ENCODE results near the gene MUTYH. TPM values are rescaled to one million over a fixed set of nuclear protein-coding genes. Genes with fewer than 3 reads are reported as not detected.
A peak's percentile ranks its signal among the peaks of the same experiment; 100 is the strongest.

Gene MUTYH
- total and polyA plus RNA-seq, 9 of the 15 experiments (the other 6 are each of a cell fraction or from before 2014, with no cell fraction given), result 3.4 to 53.5 (median 29.0) TPM

GRCh38 chr1:45325851-45326506, 14.3 kb downstream of the MUTYH start:
- no peaks in the 10 kb centered on the region for H3K27me3 ChIP-seq (ENCODE audit: control insufficient read depth in 2 of 2, insufficient read depth in 2 of 2, low read length in 2 of 2)
- DNase-seq (ENCODE audit: extremely low read depth in 1 of 4, low spot score in 3 of 4) (peak in 2 of 4 experiments; percentile 23 to 32), FAIRE-seq (no peak), ATAC-seq (no peak; the same call in 2 of the 3 replicates)
- no peaks in the 10 kb centered on the region for H4K20me1 ChIP-seq (replicated peaks; ENCODE audit: control insufficient read depth, insufficient read depth, low read length)
- peaks cover 6 to 31% of the 10 kb centered on the region in 2 experiments; a peak in 3 of 5 replicates for H3K4me1 ChIP-seq (replicated peaks in 1 of 2; ENCODE audit: control insufficient read depth in 2 of 2, insufficient read depth in 2 of 2, low read length in 2 of 2)
- no peak overlapping the region for H3K9ac ChIP-seq (ENCODE audit: insufficient read depth in 1 of 2, low read depth in 2 of 2, low read length in 2 of 2)
- peaks cover 12% of the 10 kb centered on the region; the same call in 2 of the 3 replicates for H3K36me3 ChIP-seq (ENCODE audit: control insufficient read depth, insufficient read depth, low read length)
- no peaks in the 10 kb centered on the region for H3K79me2 ChIP-seq (ENCODE audit: control insufficient read depth, insufficient read depth, low read length)
- CTCF ChIA-PET (ENCODE audit: low intra/inter-chr PET ratio), result no interaction called here
- POLR2A ChIA-PET, result interaction anchor here (0.6 to 3.3 kb wide), 6 partner anchors 11 to 605 kb away, joined by 3 to 22 read pairs (median 4); partner anchors contain the start of genes MUTYH and TOE1
- in situ Hi-C loops (cut with MboI) (no loop called here), intact Hi-C loops (cut with micrococcal nuclease) (no loop called here)
- no TSS peak for BruUV-seq (replicated peaks)
- no peak overlapping the region for H3K27ac ChIP-seq (ENCODE audit: extremely low read depth, low read depth, low read length)
- H3K4me2 ChIP-seq (ENCODE audit: insufficient read depth, low read length), result no peak overlapping the region
- no peak overlapping the region for H3K4me3 ChIP-seq
- H3K9me1 ChIP-seq (ENCODE audit: control insufficient read depth, insufficient read depth, low read length), result peaks cover 3% of the 10 kb centered on the region
- H3K9me3 ChIP-seq (replicated peaks; ENCODE audit: control insufficient read depth, insufficient read depth, low read depth, low read length), result no peaks in the 10 kb centered on the region
- TF ChIP-seq LEF1 (IDR thresholded peaks at IDR 0.05) (no peak), ZNF121 (CRISPR knock-in tag; conservative IDR thresholded peaks at IDR 0.05) (0 out of 2 replicates have a peak, but pooled peaks have one; percentile 37), NELFE (IDR thresholded peaks at IDR 0.05; ENCODE audit: insufficient read depth, insufficient read length) (no peak), CBX2 (IDR thresholded peaks at IDR 0.05; ENCODE audit: insufficient read depth, low read length, poor library complexity, severe bottlenecking) (no peak), CEBPG (CRISPR knock-in tag; IDR thresholded peaks at IDR 0.05) (no peak), CEBPG (tag; conservative IDR thresholded peaks at IDR 0.05 in 1 of 2, IDR thresholded peaks at IDR 0.05 in 1 of 2) (peak; percentile 28 to 44; a peak in 1 of 4 replicates), CEBPB (tag; IDR thresholded peaks at IDR 0.05) (peak; percentile 53), SMAD1 (IDR thresholded peaks at IDR 0.05; ENCODE audit: low read depth, low read length, partially characterized antibody) (peak; percentile 58), NFIC (IDR thresholded peaks at IDR 0.05) (peak; percentile 98), ATF7 (IDR thresholded peaks at IDR 0.05) (no peak), NFIX (CRISPR knock-in tag; IDR thresholded peaks at IDR 0.05; ENCODE audit: low read depth) (peak; percentile 84)
- TF ChIP-seq, protein P1, sequence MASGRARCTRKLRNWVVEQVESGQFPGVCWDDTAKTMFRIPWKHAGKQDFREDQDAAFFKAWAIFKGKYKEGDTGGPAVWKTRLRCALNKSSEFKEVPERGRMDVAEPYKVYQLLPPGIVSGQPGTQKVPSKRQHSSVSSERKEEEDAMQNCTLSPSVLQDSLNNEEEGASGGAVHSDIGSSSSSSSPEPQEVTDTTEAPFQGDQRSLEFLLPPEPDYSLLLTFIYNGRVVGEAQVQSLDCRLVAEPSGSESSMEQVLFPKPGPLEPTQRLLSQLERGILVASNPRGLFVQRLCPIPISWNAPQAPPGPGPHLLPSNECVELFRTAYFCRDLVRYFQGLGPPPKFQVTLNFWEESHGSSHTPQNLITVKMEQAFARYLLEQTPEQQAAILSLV (tag; IDR thresholded peaks at IDR 0.05), result no peak
- WGBS (ENCODE audit: insufficient coverage, low coverage, missing lambda C conversion rate), result 59% methylated on average over 6 of the region's 6 CpGs
- H2AFZ ChIP-seq (ENCODE audit: low read depth, low read length), result no peak overlapping the region

Measured in K562 (cell line).